Measurements from ENCODE around the gene GRN.

- TF ChIP-seq, protein P1, sequence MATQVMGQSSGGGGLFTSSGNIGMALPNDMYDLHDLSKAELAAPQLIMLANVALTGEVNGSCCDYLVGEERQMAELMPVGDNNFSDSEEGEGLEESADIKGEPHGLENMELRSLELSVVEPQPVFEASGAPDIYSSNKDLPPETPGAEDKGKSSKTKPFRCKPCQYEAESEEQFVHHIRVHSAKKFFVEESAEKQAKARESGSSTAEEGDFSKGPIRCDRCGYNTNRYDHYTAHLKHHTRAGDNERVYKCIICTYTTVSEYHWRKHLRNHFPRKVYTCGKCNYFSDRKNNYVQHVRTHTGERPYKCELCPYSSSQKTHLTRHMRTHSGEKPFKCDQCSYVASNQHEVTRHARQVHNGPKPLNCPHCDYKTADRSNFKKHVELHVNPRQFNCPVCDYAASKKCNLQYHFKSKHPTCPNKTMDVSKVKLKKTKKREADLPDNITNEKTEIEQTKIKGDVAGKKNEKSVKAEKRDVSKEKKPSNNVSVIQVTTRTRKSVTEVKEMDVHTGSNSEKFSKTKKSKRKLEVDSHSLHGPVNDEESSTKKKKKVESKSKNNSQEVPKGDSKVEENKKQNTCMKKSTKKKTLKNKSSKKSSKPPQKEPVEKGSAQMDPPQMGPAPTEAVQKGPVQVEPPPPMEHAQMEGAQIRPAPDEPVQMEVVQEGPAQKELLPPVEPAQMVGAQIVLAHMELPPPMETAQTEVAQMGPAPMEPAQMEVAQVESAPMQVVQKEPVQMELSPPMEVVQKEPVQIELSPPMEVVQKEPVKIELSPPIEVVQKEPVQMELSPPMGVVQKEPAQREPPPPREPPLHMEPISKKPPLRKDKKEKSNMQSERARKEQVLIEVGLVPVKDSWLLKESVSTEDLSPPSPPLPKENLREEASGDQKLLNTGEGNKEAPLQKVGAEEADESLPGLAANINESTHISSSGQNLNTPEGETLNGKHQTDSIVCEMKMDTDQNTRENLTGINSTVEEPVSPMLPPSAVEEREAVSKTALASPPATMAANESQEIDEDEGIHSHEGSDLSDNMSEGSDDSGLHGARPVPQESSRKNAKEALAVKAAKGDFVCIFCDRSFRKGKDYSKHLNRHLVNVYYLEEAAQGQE (IDR thresholded peaks at IDR 0.05; ENCODE audit: low read depth): no peak
- TF ChIP-seq RAD21 (IDR thresholded peaks at IDR 0.05; ENCODE audit: low read depth): no peak
- no peak for TF ChIP-seq FOXM1 (IDR thresholded peaks at IDR 0.05; ENCODE audit: borderline replicate concordance, low read depth)
- TF ChIP-seq EP300 (IDR thresholded peaks at IDR 0.05; ENCODE audit: borderline replicate concordance): no peak
- TF ChIP-seq TCF12 (IDR thresholded peaks at IDR 0.05; ENCODE audit: low read depth): no peak
- no peak for TF ChIP-seq EGR1 (IDR thresholded peaks at IDR 0.05)
- TF ChIP-seq MAX (IDR thresholded peaks at IDR 0.05): no peak
Measured at GRCh38 chr17:44311562-44312181, 33.4 kb upstream of the GRN start.
